GM10266 (cell line): ENCODE data around the gene RBM45.
"Not testable (repeated sequence)": the region's sequence is repeated elsewhere in the genome, so short reads cannot be mapped to it uniquely, and the experiment has no call there.

Experiments
- DNase-seq: peaks from one replicate; pipeline ENCODE4 v3.0.0; 2012; ENCODE audit errors: extremely low spot score
- CTCF ChIP-seq: IDR thresholded peaks from 2 replicates; pipeline ENCODE4 v1.5.1; 2012; ENCODE audit warnings: mild to moderate bottlenecking, low read depth; ENCODE audit not compliant: control insufficient read depth, insufficient read depth; ENCODE audit errors: missing control alignments

RBM45 gene

GRCh38 chr2:178072000-178072382 lies 40.2 kb upstream of the RBM45 start:
- no peak for DNase-seq
- TF ChIP-seq CTCF = no peak

- no peak for TF ChIP-seq CTCF
- no peak for DNase-seq
Observed at GRCh38 chr2:178072383-178073301, 39.6 kb upstream of the RBM45 start, which contains the start of gene PDE11A. PDE11A (minus strand) TSS chr2:178072777; CDS start chr2:178072437, 340 bp downstream.

GRCh38 chr2:178074123-178075005 lies 37.9 kb upstream of the RBM45 start:
- no peak for DNase-seq
- no peak for TF ChIP-seq CTCF

- no peak for DNase-seq
- TF ChIP-seq CTCF = no peak
Observed at GRCh38 chr2:178075006-178075326, 37.3 kb upstream of the RBM45 start.

- TF ChIP-seq CTCF = no peak
- no peak for DNase-seq
Observed at GRCh38 chr2:178076130-178076529, 36.1 kb upstream of the RBM45 start.

- DNase-seq = not testable (repeated sequence)
Observed at GRCh38 chr2:178079279-178079678, 33.0 kb upstream of the RBM45 start.

GRCh38 chr2:178082408-178083045 lies 29.7 kb upstream of the RBM45 start:
- DNase-seq = no peak
- TF ChIP-seq CTCF = no peak
